GM21576 (cell line): ENCODE results near the gene R3HDM2.

Source experiments
- ATAC-seq: cut with Tn5 transposase; IDR thresholded peaks from one replicate; pipeline ENCODE4 v1.9.1; 2021; ENCODE audit warnings: mild to moderate bottlenecking, moderate library complexity; ENCODE audit not compliant: unreplicated experiment

R3HDM2 gene

GRCh38 chr12:57207731-57208630 is 222.9 kb downstream of the R3HDM2 start:
- no peak for ATAC-seq

- ATAC-seq: no peak
Observed at GRCh38 chr12:57205931-57206330, 224.9 kb downstream of the R3HDM2 start.

GRCh38 chr12:57205186-57205585 is 225.7 kb downstream of the R3HDM2 start:
- no peak for ATAC-seq

- ATAC-seq: no peak
Observed at GRCh38 chr12:57204454-57204853, 226.4 kb downstream of the R3HDM2 start.

GRCh38 chr12:57203791-57204190 is 227.1 kb downstream of the R3HDM2 start:
- no peak for ATAC-seq
